Choroid plexus epithelial cell (primary cell): ENCODE measurements around the gene CELA2B.
"Not testable (repeated sequence)": the region's sequence is repeated elsewhere in the genome, so short reads cannot be mapped to it uniquely, and the experiment has no call there.

ENCODE experiments used
- DNase-seq: peaks from one replicate; pipeline ENCODE4 v3.0.0-alpha.2; 2010; ENCODE audit warnings: low read depth
- H3K4me3 ChIP-seq: 2 replicates; pipeline ENCODE4 v1.5.1; 2011; ENCODE audit warnings: low read depth, mild to moderate bottlenecking, control low read depth, low read length, moderate library complexity
- CTCF ChIP-seq: conservative IDR thresholded peaks from 2 replicates; pipeline ENCODE4 v1.5.1; 2011; ENCODE audit warnings: low read depth, mild to moderate bottlenecking, control low read depth, inconsistent platforms, low read length, moderate library complexity

Gene CELA2B

DNA sequence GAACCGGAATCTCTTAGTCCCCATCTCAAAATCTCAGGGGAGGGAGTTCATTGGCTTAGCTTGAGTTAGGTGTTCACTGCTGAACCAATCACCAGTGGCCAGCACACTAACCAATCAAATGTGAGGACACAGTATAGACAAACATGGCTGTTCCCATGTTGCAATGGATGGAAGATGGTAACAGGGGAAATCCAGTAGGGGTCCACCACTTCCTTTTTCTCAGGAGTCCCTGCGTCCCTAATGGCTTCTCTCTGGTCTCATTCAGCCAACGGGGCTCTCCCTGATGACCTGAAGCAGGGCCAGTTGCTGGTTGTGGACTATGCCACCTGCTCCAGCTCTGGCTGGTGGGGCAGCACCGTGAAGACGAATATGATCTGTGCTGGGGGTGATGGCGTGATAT, 9.7 kb downstream of the CELA2B start:
- H3K4me3 ChIP-seq, result no peak overlapping the region
- no peak for TF ChIP-seq CTCF
- no peak for DNase-seq

DNA sequence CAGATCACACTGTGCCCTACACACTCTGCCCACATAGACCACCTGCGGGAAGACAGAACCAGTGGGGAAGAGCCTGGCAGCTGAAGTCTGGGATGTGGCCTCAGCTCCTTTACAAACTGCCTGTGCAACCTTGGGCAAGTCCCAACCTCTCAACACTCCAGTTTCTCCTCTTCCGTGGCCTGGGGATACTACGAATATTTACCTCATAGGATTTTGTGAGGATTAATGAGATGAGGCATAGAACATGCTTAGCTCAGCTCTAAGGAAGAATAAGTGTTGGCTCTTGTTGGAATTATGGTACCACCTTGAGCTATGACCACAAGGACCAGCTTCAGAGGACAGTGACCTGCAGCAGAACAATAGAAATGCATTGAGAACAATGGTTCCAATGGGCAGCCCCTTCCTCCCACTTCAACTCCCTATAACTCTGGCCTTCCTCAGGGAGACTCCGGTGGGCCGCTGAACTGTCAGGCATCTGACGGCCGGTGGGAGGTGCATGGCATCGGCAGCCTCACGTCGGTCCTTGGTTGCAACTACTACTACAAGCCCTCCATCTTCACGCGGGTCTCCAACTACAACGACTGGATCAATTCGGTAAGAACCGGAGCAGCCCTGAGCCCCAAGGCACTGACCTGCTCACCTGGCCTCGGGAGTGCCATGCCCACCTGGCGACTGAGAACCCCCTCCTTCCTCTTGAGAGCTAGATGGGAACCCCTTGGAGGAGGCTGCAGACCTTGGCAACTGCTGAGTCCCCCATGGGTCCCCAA, 11.1 kb downstream of the CELA2B start:
- not testable (repeated sequence) for DNase-seq, H3K4me3 ChIP-seq

GRCh38 chr1:15488371-15488770, 12.5 kb downstream of the CELA2B start:
- no peak for DNase-seq
- no peak for TF ChIP-seq CTCF
- H3K4me3 ChIP-seq, result no peak overlapping the region

GRCh38 chr1:15489052-15489736, 13.3 kb downstream of the CELA2B start:
- no peak overlapping the region for H3K4me3 ChIP-seq
- TF ChIP-seq CTCF, result no peak
- DNase-seq, result no peak

DNA sequence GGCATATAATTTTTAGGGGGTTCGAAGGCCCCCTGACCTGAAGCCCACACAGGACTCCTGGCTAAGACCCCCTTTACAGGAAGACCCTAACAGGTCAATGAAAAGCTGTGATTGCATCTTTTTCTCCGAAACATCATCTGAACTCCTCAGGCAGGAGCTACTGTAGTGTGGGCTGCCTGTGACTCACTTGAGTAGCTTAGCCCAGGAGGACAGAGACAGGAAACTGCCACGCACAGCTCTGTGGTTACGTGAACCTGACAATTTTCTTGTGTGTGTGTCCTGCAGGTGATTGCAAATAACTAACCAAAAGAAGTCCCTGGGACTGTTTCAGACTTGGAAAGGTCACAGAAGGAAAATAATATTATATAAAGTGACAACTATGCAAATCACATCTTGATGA, 15.1 kb downstream of the CELA2B start:
- peak; percentile 42 for DNase-seq
- not testable (repeated sequence) for H3K4me3 ChIP-seq

- no peak for TF ChIP-seq CTCF
Observed at GRCh38 chr1:15492596-15492995, 16.7 kb downstream of the CELA2B start.

DNA sequence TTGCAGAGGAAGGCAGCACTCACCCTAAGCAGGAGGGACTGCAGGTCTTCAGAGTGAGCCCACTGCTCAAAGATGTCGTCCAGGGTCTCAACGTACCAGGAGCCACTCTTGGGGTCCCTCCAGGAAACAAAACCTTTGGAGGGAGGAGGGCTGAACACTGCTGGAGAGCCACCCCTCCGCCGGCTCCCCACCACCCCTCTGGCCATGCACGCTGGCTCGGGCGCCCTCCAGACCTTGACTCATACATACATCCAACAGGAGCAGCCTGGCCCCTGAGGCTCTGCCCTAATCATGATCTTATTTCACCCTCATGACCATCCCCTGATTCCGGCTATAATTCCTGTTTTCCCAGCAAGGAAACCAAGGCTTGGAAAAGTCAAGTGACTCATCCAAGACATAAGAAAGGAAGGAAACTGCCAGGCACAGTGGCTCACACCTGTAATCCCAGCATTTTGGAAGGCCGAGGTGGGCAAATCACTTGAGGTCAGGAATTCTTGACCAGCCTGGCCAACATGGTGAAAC, 18.0 kb downstream of the CELA2B start:
- no peak for DNase-seq
- no peak overlapping the region for H3K4me3 ChIP-seq
- no peak for TF ChIP-seq CTCF

More at GRCh38 chr1:15492596-15492995, 16.7 kb downstream of the CELA2B start:
- DNase-seq, result no peak
- H3K4me3 ChIP-seq, result no peak overlapping the region
